Bronchial epithelial cell (primary cell): ENCODE measurements around the gene LSM14A. TPM values are rescaled to one million over a fixed set of nuclear protein-coding genes. Genes with fewer than 3 reads are reported as not detected.

Experiments used
- DNase-seq: peaks from one replicate; pipeline ENCODE4 v3.0.0-alpha.2; 2010; ENCODE audit warnings: low read depth
- FAIRE-seq: peaks from 2 replicates; lab custom pipeline; 2011; peaks lifted over from hg19 to GRCh38; lab: Jason Lieb, UNC
- H3K27me3 ChIP-seq: 2 replicates; pipeline ENCODE4 v1.5.1; 2011; ENCODE audit warnings: low read length; ENCODE audit not compliant: control insufficient read depth, insufficient read depth
- H3K36me3 ChIP-seq: 2 replicates; pipeline ENCODE4 v1.5.1; 2011; ENCODE audit warnings: low read length; ENCODE audit not compliant: control insufficient read depth, insufficient read depth
- H3K4me3 ChIP-seq: 2 replicates; pipeline ENCODE4 v1.5.1; 2011; ENCODE audit warnings: mild to moderate bottlenecking, low read depth, low read length, control low read depth
- CTCF ChIP-seq: IDR thresholded peaks from 2 replicates; pipeline ENCODE4 v1.5.1; 2011; ENCODE audit warnings: mild to moderate bottlenecking, moderate library complexity, low read length, control low read depth, inconsistent platforms; ENCODE audit not compliant: insufficient read depth, severe bottlenecking
- total RNA-seq: library from RNA; depleted of rRNA; stranded (reverse); fragments of >200 nt; gene quantifications from 2 replicates; pipeline ENCODE4 v1.2.1, GENCODE V29; 2014

Gene LSM14A
- total RNA-seq, 1 donor from 2014 or later = 86.1 TPM

DNA sequence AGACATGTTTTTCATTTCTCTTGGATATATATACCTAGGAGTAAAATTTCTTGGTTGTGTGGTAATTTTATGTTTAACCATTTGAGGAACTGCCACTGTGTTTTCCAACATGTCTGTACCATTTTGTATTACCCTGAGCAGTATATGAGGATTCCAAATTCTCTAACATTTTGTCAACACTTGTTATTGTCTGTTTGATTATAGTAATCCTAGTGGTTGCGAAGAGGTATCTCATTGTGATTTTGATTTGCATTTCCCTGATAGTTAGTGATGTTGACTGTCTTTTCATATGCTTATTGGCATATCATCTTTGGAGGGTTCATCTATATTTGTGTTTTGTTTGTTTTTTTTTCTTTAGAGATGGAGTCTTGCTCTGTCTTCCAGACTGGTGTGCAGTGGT, 103.4 kb downstream of the LSM14A start:
- no peaks in the 10 kb centered on the region for H3K27me3 ChIP-seq
- no peaks in the 10 kb centered on the region for H3K36me3 ChIP-seq
- TF ChIP-seq CTCF = no peak
- no peak overlapping the region for H3K4me3 ChIP-seq
- FAIRE-seq (no peak), DNase-seq (no peak)

DNA sequence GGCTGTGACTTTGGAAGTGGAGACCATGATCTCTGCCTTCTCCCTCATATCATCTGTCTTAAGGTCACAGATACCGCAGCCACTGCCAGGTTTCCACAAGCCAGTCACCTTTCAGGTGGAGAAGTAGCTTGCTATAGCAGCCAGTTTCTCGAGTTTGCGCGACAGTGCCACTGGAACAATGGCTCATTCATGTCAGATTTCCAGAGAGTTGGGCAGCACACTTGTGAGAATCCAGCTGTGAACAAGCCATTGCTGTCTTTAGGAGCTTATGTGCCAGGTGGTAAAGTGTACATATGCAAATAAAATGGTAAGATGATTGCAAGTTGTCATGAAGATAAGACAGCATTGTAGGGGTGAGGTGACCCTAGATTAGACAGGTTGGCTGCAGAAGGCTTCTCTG, 104.3 kb downstream of the LSM14A start:
- no peak for TF ChIP-seq CTCF
- no peak for FAIRE-seq
- Histone ChIP-seq H3K27me3 (no peaks in the 10 kb centered on the region), H3K4me3 (no peak overlapping the region), H3K36me3 (no peaks in the 10 kb centered on the region)
- DNase-seq = no peak

DNA sequence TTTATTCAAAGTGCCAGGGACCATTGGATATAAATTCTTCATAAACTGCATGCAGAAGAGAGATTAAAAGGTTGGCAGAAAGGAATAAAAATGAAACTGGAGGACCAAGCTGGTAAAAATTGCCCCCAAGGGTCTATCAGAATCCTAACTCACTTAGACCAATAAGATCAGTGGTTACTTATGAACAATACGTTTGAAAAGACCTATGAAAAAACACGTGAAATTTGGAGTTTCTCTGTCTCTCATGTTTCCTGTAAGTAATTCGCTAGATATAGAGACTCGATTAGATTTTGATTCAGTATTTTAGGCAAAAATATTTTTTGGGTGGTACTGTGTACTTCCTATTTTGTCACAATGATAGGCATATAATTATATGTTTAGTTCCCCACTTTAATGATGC, 104.9 kb downstream of the LSM14A start:
- Histone ChIP-seq H3K36me3 (no peaks in the 10 kb centered on the region), H3K4me3 (no peak overlapping the region), H3K27me3 (no peaks in the 10 kb centered on the region)
- FAIRE-seq (no peak), DNase-seq (no peak)
- no peak for TF ChIP-seq CTCF

DNA sequence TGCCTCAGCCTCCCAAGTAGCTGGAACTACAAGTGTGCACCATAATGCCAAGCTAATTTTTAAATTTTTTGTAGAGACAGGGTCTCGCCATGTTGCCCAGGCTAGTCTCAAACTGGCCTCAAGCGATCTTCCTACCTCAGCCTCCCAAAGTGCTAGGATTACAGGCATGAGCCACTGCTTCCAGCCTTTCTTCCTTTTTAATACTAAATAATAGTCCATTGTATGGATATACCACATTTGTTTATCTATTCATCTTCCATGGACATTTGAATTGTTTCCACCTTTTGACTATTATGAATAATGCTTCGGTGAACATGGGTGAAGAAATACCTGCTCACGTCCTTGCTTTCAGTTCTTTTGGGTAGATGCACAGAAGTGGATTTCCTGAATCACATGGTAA, 106.5 kb downstream of the LSM14A start:
- FAIRE-seq = no peak
- no peaks in the 10 kb centered on the region for H3K27me3 ChIP-seq
- no peak overlapping the region for H3K4me3 ChIP-seq
- no peak for DNase-seq
- H3K36me3 ChIP-seq = no peaks in the 10 kb centered on the region
- no peak for TF ChIP-seq CTCF

Other genes starting within 250 kb of the LSM14A start
- gene GARRE1, start 82.0 kb downstream of the LSM14A start, total RNA-seq = 6.1 and 7.7 TPM in 2 replicates
- gene GPI, start 192.7 kb downstream of the LSM14A start, total RNA-seq = 125 and 130 TPM in 2 replicates
- 12.9 and 24.5 TPM in 2 replicates for gene PDCD2L, start 231.9 kb downstream of the LSM14A start, total RNA-seq